PC-9 (cell line): ENCODE measurements around the gene GRM7. TPM values are rescaled to one million over a fixed set of nuclear protein-coding genes. Genes with fewer than 3 reads are reported as not detected.

Experiments used
- BruUV-seq: library from RNA; stranded (reverse); fragments of 400-500 nt; replicated peaks from 2 replicates; lab custom pipeline; 2021; lab: Mats Ljungman, UMichigan
- CTCF ChIA-PET: fragments of 300-600 bp; sonication (Branson Sonifier 250); formaldehyde crosslinking; loops from one replicate; lab custom pipeline; 2022; ENCODE audit warnings: antibody characterized with exemption; lab: Charles Lee
- POLR2A ChIA-PET: fragments of 300-600 bp; sonication (Branson Sonifier 250); formaldehyde crosslinking; loops from one replicate; lab custom pipeline; 2022; ENCODE audit warnings: antibody characterized with exemption; ENCODE audit not compliant: unreplicated experiment; lab: Charles Lee
- DNase-seq, 2 experiments: peaks; one replicate each; pipeline versions ENCODE4 v3.0.0 to v3.0.0-alpha.2; 2015 to 2022; ENCODE audit warnings: mixed read lengths in 1 of 2
- H2AFZ ChIP-seq: fragments of 200-600 bp; sonication (generic); 2 replicates; pipeline ENCODE4 v1.8.1; 2017; ENCODE audit warnings: antibody characterized with exemption
- H3F3A ChIP-seq: fragments of 200-600 bp; sonication (generic); 2 replicates; pipeline ENCODE4 v1.8.1; 2017; ENCODE audit warnings: antibody characterized with exemption, mild to moderate bottlenecking, low read depth; ENCODE audit not compliant: insufficient read depth
- H3K27ac ChIP-seq: fragments of 200-600 bp; sonication (generic); 2 replicates; pipeline ENCODE4 v1.6.1; 2016; ENCODE audit warnings: mixed run types
- H3K27me3 ChIP-seq: fragments of 200-600 bp; sonication (generic); 2 replicates; pipeline ENCODE4 v1.6.1; 2016; ENCODE audit warnings: low read depth, mixed run types; ENCODE audit not compliant: insufficient read depth
- H3K36me3 ChIP-seq: fragments of 200-600 bp; sonication (generic); 2 replicates; pipeline ENCODE4 v1.6.1; 2016; ENCODE audit warnings: low read depth, mixed run types
- H3K4me1 ChIP-seq: fragments of 200-600 bp; sonication (generic); replicated peaks from 2 replicates; pipeline ENCODE4 v1.6.1; 2016; ENCODE audit warnings: mixed run types; ENCODE audit not compliant: insufficient read depth
- H3K4me2 ChIP-seq: fragments of 200-600 bp; sonication (generic); 2 replicates; pipeline ENCODE4 v1.6.1; 2017; ENCODE audit warnings: mixed run types
- H3K4me3 ChIP-seq: fragments of 200-600 bp; sonication (generic); 2 replicates; pipeline ENCODE4 v1.6.1; 2016; ENCODE audit warnings: mixed run types
- H3K79me2 ChIP-seq: fragments of 200-600 bp; sonication (generic); 2 replicates; pipeline ENCODE4 v1.6.1; 2017; ENCODE audit warnings: low read depth, mixed run types
- H3K9me2 ChIP-seq: fragments of 200-600 bp; sonication (generic); 2 replicates; pipeline ENCODE4 v1.8.1; 2017; ENCODE audit warnings: mild to moderate bottlenecking; ENCODE audit not compliant: insufficient read depth
- H3K9me3 ChIP-seq: fragments of 200-600 bp; sonication (generic); 2 replicates; pipeline ENCODE4 v1.8.1; 2016; ENCODE audit warnings: low read depth; ENCODE audit not compliant: insufficient read depth
- H4K20me1 ChIP-seq: fragments of 200-600 bp; sonication (generic); 2 replicates; pipeline ENCODE4 v1.8.1; 2017; ENCODE audit not compliant: insufficient read depth
- CTCF ChIP-seq: fragments of 200-600 bp; sonication (generic); conservative IDR thresholded peaks from 2 replicates; pipeline ENCODE4 v1.6.1; 2017; ENCODE audit warnings: mixed run types, antibody characterized with exemption, mild to moderate bottlenecking, moderate library complexity
- EZH2 ChIP-seq: fragments of 200-600 bp; sonication (generic); IDR thresholded peaks from 2 replicates; pipeline ENCODE4 v1.8.0; 2017; ENCODE audit warnings: antibody characterized with exemption, low read depth
- intact Hi-C: fragments of 100-400 bp; cut with micrococcal nuclease; formaldehyde crosslinking; loops from one replicate; pipeline ENCODE4 v1.10.0; 2022; ENCODE audit not compliant: unreplicated experiment
- total RNA-seq: library from RNA; stranded (reverse); gene quantifications from 2 replicates; pipeline ENCODE4 v1.2.3, GENCODE V29; 2021

Gene GRM7
- total RNA-seq, 1 experiment from 2014 or later, result not detected

- Histone ChIP-seq H3K79me2 (no peaks in the 10 kb centered on the region), H3K36me3 (no peaks in the 10 kb centered on the region), H3K9me3 (no peaks in the 10 kb centered on the region), H3K27ac (no peak overlapping the region), H2AFZ (no peak overlapping the region), H3K4me1 (no peaks in the 10 kb centered on the region), H4K20me1 (no peaks in the 10 kb centered on the region), H3K9me2 (no peaks in the 10 kb centered on the region), H3K4me3 (no peak overlapping the region), H3K27me3 (0 out of 2 replicates have a peak, but pooled peaks cover 4% of the 10 kb centered on the region), H3F3A (no peaks in the 10 kb centered on the region), H3K4me2 (no peak overlapping the region)
- ChIA-PET CTCF (no interaction called here), POLR2A (no interaction called here)
- BruUV-seq, result no TSS peak
- TF ChIP-seq EZH2 (no peak), CTCF (no peak)
- no peak for DNase-seq
- intact Hi-C loops, result no loop called here
Measured at GRCh38 chr3:7146529-7146928, 285.6 kb downstream of the GRM7 start.

- no peak overlapping the region for H3K4me3 ChIP-seq
- no peak for TF ChIP-seq CTCF
- TF ChIP-seq EZH2, result no peak
- H3K27ac ChIP-seq, result no peak overlapping the region
- no peaks in the 10 kb centered on the region for H3K79me2 ChIP-seq
- CTCF ChIA-PET, result no interaction called here
- no peaks in the 10 kb centered on the region for H3K36me3 ChIP-seq
- BruUV-seq, result no TSS peak
- no peaks in the 10 kb centered on the region for H3K4me1 ChIP-seq
- intact Hi-C loops, result no loop called here
- H3K4me2 ChIP-seq, result no peak overlapping the region
- no peak overlapping the region for H2AFZ ChIP-seq
- no peaks in the 10 kb centered on the region for H3F3A ChIP-seq
- H3K9me2 ChIP-seq, result no peaks in the 10 kb centered on the region
- no peak for DNase-seq
- H3K9me3 ChIP-seq, result no peaks in the 10 kb centered on the region
- H3K27me3 ChIP-seq, result no peaks in the 10 kb centered on the region
- H4K20me1 ChIP-seq, result 0 out of 2 replicates have a peak, but pooled peaks cover 3% of the 10 kb centered on the region
- POLR2A ChIA-PET, result no interaction called here
Measured at GRCh38 chr3:7158516-7158915, 297.6 kb downstream of the GRM7 start.

- no peak overlapping the region for H3K27ac ChIP-seq
- H3K79me2 ChIP-seq, result no peaks in the 10 kb centered on the region
- no peak for DNase-seq
- intact Hi-C loops, result no loop called here
- no peaks in the 10 kb centered on the region for H3K27me3 ChIP-seq
- H3K4me3 ChIP-seq, result no peak overlapping the region
- TF ChIP-seq EZH2 (no peak), CTCF (no peak)
- H3K9me3 ChIP-seq, result no peaks in the 10 kb centered on the region
- no peak overlapping the region for H3K4me2 ChIP-seq
- ChIA-PET POLR2A (no interaction called here), CTCF (no interaction called here)
- no peak overlapping the region for H2AFZ ChIP-seq
- no TSS peak for BruUV-seq
- no peaks in the 10 kb centered on the region for H3F3A ChIP-seq
- 0 out of 2 replicates have a peak, but pooled peaks cover 3% of the 10 kb centered on the region for H4K20me1 ChIP-seq
- H3K36me3 ChIP-seq, result no peaks in the 10 kb centered on the region
- no peaks in the 10 kb centered on the region for H3K9me2 ChIP-seq
- no peaks in the 10 kb centered on the region for H3K4me1 ChIP-seq
Measured at GRCh38 chr3:7160689-7161088, 299.8 kb downstream of the GRM7 start.
